Measurements from ENCODE around the gene POP5. TPM values are rescaled to one million over a fixed set of nuclear protein-coding genes. Genes with fewer than 3 reads are reported as not detected.

POP5 gene
- polyA plus RNA-seq, 6 donors from 2014 or later, result 68.7 to 116 (median 94.6) TPM

DNA sequence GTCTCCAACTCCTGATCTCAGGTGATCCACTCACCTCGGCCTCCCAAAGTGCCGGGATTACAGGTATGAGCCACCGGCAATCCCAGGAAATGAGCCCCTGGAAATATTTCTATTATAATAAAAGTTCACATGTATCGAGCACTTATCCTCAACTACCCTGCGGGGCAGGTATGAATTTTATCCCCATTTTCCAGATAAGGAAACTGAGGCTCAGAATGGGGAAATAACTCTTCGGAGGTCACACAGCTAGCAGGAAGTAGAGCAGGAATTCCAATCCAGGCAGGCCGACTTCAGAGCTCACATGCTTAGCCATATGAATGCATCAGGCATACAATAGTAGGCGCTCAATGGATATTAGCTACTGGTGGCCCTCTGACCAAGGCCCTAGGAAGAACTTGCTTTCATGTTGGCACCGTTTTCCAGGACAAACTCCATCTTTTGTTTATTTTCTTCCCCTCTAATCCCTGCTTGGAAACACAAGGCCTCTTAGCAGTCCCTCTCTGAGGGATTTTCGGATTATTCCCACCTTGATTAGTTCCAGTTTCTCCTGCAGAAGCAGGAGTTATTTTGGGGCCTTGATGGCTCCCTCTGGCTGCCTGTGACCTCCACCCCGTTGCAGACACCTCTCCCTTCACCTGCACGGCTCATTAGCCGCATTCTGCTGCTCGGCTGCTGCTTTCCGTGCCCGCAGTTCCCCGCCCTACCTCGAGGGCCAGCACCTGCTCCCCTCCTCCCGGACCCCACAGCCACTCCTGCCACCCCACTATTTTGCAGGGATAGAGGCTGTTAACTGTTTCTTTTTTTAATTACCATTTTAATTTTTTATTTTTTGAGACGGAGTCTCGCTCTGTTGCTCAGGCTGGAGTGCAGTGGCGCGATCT is 18.7 kb upstream of the POP5 start:
- no peak overlapping the region for H3K27ac Mint-ChIP-seq
- H3K9me3 Mint-ChIP-seq, result no peaks in the 10 kb centered on the region
- H3K4me1 Mint-ChIP-seq, result no peaks in the 10 kb centered on the region
- H3K4me3 Mint-ChIP-seq, result no peak overlapping the region
- DNase-seq (no peak), ATAC-seq (ENCODE audit: low read depth in 2 of 2) (no peak)
- H3K27me3 Mint-ChIP-seq, result peaks cover 12 to 52% (median 47%) of the 10 kb centered on the region in 3 donors
- no peaks in the 10 kb centered on the region for H3K36me3 Mint-ChIP-seq

DNA sequence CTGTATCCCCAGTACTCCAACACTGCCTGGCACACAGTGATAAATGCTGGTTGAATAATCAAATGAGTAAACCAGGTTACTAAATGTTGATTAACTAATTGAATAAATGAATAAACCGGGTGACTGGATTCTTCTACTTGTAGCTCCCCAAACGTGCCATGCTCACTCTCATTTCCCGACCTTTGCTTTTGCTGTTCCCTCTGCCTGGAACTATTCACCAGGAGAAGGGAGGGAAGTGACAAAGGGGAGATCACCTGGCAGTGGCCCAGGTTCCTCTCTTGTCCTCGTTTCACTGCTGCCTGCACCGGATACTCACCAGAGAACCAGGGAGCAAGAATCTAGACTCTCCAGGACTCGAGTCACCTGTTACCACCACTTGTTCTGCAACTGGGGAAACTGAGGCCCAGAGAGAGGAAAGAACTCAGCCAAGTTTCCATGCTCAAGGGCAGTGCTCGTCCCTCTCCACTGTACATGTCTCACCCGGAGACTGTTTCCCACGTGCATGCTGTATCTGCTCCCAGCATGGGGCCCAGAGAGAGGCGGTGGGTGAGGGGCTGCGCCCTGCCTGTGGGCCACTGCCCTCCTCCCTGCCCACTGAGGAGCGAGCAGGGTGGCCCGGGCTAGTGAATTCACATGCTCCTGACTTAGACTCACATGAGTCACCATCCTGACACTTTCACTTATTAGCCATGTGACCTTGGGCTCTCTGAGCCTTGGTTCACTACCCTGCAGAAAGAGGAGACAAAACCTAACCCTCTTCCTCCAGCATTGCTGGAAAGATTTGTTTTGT is 17.7 kb upstream of the POP5 start:
- no peak overlapping the region for H3K27ac Mint-ChIP-seq

DNA sequence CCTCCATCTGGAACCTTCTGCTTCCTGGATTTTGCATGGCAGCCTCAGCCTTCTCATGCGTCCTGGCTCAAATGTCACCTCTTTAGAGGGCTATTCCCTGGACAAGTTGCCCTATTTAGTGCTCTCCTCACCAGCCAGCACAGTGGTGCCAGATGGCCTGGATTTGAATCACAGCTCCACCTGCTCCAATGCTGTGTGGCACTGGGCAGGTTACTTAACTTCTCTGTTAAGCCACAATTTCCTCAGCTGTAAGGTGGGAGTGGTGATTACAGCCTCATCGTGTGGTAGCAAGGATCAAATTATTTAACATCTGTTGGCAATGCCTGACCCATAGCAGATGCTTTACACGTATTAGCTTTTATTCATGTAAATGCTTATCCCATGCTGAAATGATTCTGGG is 16.7 kb upstream of the POP5 start:
- Mint-ChIP-seq H3K4me3 (no peak overlapping the region), H3K4me1 (no peaks in the 10 kb centered on the region), H3K9me3 (no peaks in the 10 kb centered on the region), H3K27me3 (peaks cover 12 to 53% (median 46%) of the 10 kb centered on the region in 3 donors), H3K27ac (peak overlapping the region in 2 of 6 donors; percentile 79 to 84), H3K36me3 (no peaks in the 10 kb centered on the region)
- ATAC-seq (ENCODE audit: low read depth in 2 of 2), result no peak
- no peak for DNase-seq

More for the DNA sequence above, 17.7 kb upstream of the POP5 start:
- no peaks in the 10 kb centered on the region for H3K4me1 Mint-ChIP-seq
- no peaks in the 10 kb centered on the region for H3K36me3 Mint-ChIP-seq
- peaks cover 12 to 53% (median 47%) of the 10 kb centered on the region in 3 donors for H3K27me3 Mint-ChIP-seq
- ATAC-seq (ENCODE audit: low read depth in 2 of 2), result no peak
- DNase-seq, result no peak
- no peaks in the 10 kb centered on the region for H3K9me3 Mint-ChIP-seq
- H3K4me3 Mint-ChIP-seq, result no peak overlapping the region

DNA sequence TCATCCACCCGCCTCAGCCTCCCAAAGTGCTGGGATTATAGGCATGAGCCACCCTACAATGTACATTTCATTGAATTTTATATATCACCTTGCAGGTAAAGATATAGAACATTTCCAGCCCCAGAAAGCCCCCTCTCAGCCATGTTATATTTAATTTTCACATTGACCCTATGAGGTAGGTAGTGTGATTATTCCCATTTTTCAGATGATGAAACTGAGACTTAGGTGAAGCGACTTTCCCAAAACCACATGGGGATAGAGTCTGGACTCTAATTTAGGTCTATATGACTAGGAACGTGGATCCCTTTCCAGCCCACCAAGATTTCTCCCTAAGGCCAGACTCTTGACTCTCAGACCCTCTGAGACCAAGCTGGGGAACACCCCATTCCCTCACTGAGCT is 15.7 kb upstream of the POP5 start:
- no peak overlapping the region for H3K4me3 Mint-ChIP-seq
- H3K27me3 Mint-ChIP-seq, result peaks cover 9 to 45% (median 37%) of the 10 kb centered on the region in 3 donors
- ATAC-seq (ENCODE audit: low read depth in 2 of 2), result no peak
- DNase-seq, result no peak
- no peaks in the 10 kb centered on the region for H3K9me3 Mint-ChIP-seq
- H3K4me1 Mint-ChIP-seq, result no peaks in the 10 kb centered on the region
- H3K27ac Mint-ChIP-seq, result no peak overlapping the region
- no peaks in the 10 kb centered on the region for H3K36me3 Mint-ChIP-seq

DNA sequence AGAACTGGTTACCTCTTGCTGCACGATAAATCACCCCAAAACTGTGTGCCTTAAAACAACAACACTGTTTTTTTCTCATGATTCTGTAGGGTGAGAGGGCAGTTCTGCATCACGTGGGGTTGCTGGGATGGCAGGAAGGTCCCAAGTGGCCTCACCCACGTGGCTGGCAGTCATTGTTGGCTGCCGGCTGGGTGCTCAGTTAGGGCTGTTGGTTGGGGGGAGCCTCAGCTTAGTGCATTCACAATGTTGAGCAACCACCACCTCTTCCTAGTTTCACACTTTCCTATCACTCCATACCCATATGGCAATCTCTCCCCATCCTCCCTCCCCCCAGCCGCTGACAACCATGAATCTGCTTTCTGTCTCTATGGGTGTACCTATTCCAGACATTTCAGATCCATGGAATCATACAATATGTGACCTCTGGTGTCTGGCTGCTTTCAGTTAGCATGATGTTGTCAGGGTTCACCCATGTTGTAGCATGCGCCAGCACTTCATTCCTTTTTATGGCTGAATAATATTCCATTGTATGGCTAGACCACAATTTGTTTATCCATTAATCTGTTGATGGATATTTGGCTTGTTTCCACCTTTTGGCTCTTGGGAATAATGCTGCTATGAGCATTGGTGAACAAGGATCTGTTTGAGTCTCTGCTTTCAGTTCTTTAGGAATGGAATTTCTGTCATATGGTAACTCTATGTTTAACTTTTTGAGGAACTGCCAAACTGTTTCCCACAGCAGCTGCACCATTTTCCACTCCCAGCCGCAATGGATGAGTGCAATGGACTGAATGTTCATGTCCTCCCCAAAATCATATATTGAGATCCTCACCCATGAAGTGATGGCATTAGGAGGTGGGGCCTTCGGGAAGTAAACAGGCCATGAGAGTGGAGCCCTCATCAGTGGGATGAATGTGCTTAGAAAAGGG is 11.2 kb upstream of the POP5 start:
- Mint-ChIP-seq H3K27ac (no peak overlapping the region), H3K27me3 (peaks cover 0 to 25% (median 11%) of the 10 kb centered on the region in 3 donors), H3K36me3 (no peaks in the 10 kb centered on the region), H3K9me3 (no peaks in the 10 kb centered on the region), H3K4me1 (no peaks in the 10 kb centered on the region), H3K4me3 (no peak overlapping the region)
- no peak for ATAC-seq (ENCODE audit: low read depth in 2 of 2)
- no peak for DNase-seq

DNA sequence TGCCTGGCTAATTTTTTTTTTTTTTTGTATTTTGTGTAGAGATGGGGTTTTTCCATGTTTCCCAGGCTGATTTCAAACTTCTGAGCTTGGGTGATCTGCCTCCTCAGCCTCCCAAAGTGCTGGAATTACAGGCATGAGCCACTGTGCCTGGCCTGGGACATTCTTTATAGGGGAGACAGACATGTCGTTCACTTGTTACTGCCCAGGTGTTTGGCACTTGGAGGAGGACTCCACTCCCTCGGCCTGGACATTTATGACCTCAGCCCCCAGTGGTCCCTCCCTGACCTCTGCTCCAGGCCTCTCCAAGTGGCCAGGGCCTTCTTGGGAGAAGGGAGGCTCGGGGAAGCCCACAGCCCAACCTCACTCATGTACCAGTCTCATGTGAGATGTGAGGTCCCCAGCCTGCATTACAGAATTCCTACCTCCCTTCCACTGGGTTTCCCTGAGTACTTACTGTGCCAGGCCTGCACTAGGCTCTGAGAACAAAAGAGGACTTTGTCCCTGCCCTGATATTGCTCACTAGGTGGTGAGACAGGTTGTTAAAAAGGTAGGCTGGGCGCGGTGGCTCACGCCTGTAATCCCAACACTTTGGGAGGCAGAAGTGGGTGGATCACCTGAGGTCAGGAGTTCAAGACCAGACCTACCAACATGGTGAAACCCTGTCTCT is 9.7 kb upstream of the POP5 start:
- no peak for ATAC-seq (ENCODE audit: low read depth in 2 of 2)
- Mint-ChIP-seq H3K36me3 (no peaks in the 10 kb centered on the region), H3K27ac (peak overlapping the region in 2 of 6 donors; percentile 19 to 37)

DNA sequence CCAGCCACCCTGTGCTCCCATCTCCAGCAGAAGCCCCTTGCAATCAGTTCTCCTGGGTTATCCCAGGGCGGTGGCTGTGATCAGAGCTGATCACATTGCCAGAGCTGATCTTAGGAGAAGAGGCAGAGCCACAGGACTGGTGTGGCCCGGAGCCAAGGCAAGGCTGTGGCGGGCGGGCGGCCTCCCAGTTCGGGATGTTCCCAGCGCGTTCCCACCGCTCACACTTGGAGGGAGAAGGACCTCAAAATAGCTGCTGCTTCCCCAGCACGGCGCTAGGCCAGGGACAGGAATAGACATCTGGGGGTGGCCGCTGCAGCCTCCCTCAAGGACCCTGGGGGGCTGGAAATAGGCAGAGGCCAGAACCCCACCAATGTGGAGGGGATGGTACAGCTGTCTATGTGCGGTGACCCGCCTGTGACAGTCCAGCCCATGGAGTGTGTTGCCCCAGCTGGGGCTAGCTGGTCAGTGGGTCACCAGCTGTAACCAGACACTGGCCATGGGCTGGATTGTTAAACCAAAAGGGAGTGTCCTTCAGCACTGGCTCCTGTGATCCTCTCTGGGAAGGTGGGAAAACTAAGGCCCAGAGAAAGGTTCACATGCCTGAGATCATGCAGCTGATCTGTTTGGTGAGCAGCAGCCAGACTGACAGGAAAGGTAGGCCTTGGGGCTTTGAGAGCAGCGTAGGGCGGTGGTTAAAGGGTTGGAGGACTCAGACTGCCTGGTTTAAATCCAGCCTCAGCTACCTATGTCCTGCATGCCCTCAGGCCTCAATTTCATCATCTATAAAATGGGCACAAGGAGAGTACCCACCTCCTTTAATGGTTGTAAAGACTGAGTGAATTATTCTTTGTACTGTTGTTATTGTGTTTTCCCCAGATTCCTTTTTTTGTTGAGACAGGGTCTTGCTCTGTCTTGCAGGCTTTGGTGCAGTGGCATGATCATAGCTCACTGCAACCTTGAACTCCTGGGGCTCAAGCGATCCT is 8.0 kb upstream of the POP5 start:
- Mint-ChIP-seq H3K27me3 (peaks cover 4 to 20% (median 10%) of the 10 kb centered on the region in 3 donors), H3K9me3 (no peaks in the 10 kb centered on the region), H3K4me1 (peaks cover 0 to 1% (median 0%) of the 10 kb centered on the region in 3 donors), H3K4me3 (no peak overlapping the region), H3K36me3 (no peaks in the 10 kb centered on the region), H3K27ac (no peak overlapping the region)
- DNase-seq (no peak), ATAC-seq (ENCODE audit: low read depth in 2 of 2) (no peak)

More for the DNA sequence above, 9.7 kb upstream of the POP5 start:
- DNase-seq, result no peak
- no peaks in the 10 kb centered on the region for H3K4me1 Mint-ChIP-seq
- H3K9me3 Mint-ChIP-seq, result no peaks in the 10 kb centered on the region
- H3K27me3 Mint-ChIP-seq, result peaks cover 0 to 24% (median 10%) of the 10 kb centered on the region in 3 donors
- peak overlapping the region in 1 of 8 donors; percentile 26 for H3K4me3 Mint-ChIP-seq

DNA sequence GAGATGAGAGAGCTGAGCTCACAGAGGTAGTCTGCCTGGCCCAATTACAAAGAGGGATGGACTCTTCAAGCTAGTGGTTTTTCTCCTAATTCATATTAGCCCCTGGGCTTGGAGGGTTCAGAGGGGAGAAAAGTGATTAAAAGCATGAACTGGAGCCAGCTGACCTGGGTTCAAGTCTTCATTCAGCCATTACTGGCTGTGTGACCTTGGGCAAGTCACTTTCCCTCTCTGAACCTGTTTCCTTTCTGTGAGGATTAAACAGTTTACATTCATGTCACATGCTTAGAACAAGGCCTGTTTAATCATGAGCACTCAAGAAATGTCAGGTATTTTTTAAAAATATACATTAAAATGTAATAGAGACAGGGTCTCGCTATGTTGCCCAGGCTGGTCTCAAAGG is 7.2 kb upstream of the POP5 start:
- Mint-ChIP-seq H3K4me1 (peaks cover 2 to 9% (median 5%) of the 10 kb centered on the region in 3 donors), H3K9me3 (no peaks in the 10 kb centered on the region)

DNA sequence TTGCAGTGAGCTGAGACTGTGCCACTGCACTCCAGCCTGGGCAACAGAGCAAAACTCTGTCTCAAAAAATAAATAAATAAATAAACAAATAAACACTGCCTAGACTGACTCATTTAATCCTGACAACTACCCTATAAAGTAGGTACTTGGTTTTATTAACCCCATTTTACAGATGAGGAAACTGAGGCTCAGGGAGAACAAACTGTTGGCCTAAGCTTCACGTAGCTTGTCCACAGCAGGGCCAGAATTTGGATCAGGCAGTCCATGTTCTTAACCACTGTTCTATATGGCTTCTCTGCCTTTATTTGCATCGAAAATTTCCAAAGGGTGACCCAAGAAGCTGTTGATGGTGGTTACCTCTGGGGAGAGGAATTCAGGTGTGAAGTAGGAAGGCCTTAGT is 5.7 kb upstream of the POP5 start:
- Mint-ChIP-seq H3K4me1 (peaks cover 8 to 14% (median 12%) of the 10 kb centered on the region in 3 donors), H3K4me3 (no peak overlapping the region), H3K27ac (no peak overlapping the region), H3K27me3 (peaks cover 10 to 28% (median 10%) of the 10 kb centered on the region in 3 donors), H3K9me3 (no peaks in the 10 kb centered on the region), H3K36me3 (no peaks in the 10 kb centered on the region)
- DNase-seq, result no peak
- ATAC-seq (ENCODE audit: low read depth in 2 of 2), result no peak

More for the DNA sequence above, 7.2 kb upstream of the POP5 start:
- H3K36me3 Mint-ChIP-seq, result no peaks in the 10 kb centered on the region
- no peak overlapping the region for H3K27ac Mint-ChIP-seq
- peaks cover 8 to 24% (median 10%) of the 10 kb centered on the region in 3 donors for H3K27me3 Mint-ChIP-seq
- DNase-seq (no peak), ATAC-seq (ENCODE audit: low read depth in 2 of 2) (no peak)
- H3K4me3 Mint-ChIP-seq, result no peak overlapping the region

DNA sequence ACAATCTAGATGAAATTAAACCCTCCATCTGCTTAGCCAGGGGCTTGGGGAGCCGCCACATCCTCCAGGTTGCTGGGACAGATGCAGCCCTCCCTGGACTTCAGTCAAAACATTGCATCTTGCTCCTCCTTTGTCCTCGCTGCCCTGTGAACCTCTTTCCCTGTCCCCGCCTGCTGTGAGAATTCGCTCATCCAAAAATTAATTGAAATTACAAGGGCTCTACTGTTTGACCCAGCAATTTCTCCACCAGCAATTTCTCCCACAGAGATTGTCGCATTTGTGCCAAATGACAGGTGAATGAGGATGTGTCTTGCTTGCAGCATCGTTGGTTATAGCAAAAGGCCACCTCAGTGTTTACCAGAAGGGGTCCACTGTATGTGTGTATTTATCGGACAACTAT is 5.0 kb upstream of the POP5 start:
- H3K9me3 Mint-ChIP-seq, result no peaks in the 10 kb centered on the region
- no peaks in the 10 kb centered on the region for H3K36me3 Mint-ChIP-seq
- DNase-seq, result no peak
- ATAC-seq (ENCODE audit: low read depth in 2 of 2), result no peak
- peak overlapping the region in 2 of 8 donors; percentile 27 to 36 for H3K4me3 Mint-ChIP-seq
- no peak overlapping the region for H3K27ac Mint-ChIP-seq
- H3K4me1 Mint-ChIP-seq, result peaks cover 15 to 20% (median 18%) of the 10 kb centered on the region in 3 donors
- H3K27me3 Mint-ChIP-seq, result peaks cover 10 to 21% (median 10%) of the 10 kb centered on the region in 3 donors

DNA sequence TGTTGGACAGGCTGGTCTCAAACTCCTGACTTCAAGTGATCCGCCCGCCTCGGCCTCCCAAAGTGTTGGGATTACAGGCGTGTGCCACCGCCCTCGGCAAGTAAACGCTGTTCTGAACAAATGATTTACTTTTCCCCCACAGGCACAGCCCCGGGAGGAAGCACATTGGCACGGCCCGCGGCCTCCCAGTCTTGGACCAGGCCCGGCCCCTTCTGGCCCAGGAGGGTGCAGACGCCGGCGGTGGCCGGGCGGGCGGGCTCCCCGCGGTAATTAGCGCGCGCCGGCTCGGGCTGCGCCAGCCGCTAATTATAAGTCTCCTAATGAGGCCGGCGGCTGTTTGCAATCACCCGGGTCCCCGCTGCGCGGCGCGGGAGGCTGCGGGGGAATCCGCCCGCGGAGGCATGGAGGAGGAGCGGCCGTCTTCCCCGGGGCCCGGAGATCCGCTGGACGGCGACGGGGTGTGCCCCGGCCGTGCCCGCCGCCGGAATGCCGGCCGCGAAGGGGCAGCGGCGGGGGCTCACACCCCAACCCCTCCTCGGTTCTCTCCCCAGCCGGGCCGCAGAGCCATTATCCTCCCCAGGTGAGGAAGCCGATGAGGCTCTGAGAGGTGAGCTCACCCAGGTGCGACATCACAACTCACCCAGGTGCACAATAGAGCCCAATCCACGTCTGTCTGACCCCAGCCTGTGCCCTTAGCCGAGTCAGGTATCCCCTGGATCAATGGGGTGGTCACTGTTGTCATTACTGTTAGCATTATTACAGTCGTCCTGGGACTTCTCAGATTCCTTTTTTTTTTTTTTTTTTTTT is 3.3 kb upstream of the POP5 start:
- H3K27me3 Mint-ChIP-seq, result peaks cover 10 to 21% (median 10%) of the 10 kb centered on the region in 3 donors
- ATAC-seq (ENCODE audit: low read depth in 2 of 2), result peak; percentile 24 to 31
- H3K4me1 Mint-ChIP-seq, result peaks cover 23 to 35% (median 34%) of the 10 kb centered on the region in 3 donors
- no peaks in the 10 kb centered on the region for H3K36me3 Mint-ChIP-seq
- DNase-seq, result peak; percentile 48
- no peaks in the 10 kb centered on the region for H3K9me3 Mint-ChIP-seq
- H3K27ac Mint-ChIP-seq, result peak overlapping the region in 4 of 6 donors; percentile 21 to 76 (median 39)
- H3K4me3 Mint-ChIP-seq, result peak overlapping the region; percentile 65 to 87 (median 73)

Measured in naive B cell (primary cell).